ENCODE data around the gene CSE1L.
"Not testable (repeated sequence)": the region's sequence is repeated elsewhere in the genome, so short reads cannot be mapped to it uniquely, and the experiment has no call there.

The CSE1L gene, protein sequence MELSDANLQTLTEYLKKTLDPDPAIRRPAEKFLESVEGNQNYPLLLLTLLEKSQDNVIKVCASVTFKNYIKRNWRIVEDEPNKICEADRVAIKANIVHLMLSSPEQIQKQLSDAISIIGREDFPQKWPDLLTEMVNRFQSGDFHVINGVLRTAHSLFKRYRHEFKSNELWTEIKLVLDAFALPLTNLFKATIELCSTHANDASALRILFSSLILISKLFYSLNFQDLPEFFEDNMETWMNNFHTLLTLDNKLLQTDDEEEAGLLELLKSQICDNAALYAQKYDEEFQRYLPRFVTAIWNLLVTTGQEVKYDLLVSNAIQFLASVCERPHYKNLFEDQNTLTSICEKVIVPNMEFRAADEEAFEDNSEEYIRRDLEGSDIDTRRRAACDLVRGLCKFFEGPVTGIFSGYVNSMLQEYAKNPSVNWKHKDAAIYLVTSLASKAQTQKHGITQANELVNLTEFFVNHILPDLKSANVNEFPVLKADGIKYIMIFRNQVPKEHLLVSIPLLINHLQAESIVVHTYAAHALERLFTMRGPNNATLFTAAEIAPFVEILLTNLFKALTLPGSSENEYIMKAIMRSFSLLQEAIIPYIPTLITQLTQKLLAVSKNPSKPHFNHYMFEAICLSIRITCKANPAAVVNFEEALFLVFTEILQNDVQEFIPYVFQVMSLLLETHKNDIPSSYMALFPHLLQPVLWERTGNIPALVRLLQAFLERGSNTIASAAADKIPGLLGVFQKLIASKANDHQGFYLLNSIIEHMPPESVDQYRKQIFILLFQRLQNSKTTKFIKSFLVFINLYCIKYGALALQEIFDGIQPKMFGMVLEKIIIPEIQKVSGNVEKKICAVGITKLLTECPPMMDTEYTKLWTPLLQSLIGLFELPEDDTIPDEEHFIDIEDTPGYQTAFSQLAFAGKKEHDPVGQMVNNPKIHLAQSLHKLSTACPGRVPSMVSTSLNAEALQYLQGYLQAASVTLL

DNA sequence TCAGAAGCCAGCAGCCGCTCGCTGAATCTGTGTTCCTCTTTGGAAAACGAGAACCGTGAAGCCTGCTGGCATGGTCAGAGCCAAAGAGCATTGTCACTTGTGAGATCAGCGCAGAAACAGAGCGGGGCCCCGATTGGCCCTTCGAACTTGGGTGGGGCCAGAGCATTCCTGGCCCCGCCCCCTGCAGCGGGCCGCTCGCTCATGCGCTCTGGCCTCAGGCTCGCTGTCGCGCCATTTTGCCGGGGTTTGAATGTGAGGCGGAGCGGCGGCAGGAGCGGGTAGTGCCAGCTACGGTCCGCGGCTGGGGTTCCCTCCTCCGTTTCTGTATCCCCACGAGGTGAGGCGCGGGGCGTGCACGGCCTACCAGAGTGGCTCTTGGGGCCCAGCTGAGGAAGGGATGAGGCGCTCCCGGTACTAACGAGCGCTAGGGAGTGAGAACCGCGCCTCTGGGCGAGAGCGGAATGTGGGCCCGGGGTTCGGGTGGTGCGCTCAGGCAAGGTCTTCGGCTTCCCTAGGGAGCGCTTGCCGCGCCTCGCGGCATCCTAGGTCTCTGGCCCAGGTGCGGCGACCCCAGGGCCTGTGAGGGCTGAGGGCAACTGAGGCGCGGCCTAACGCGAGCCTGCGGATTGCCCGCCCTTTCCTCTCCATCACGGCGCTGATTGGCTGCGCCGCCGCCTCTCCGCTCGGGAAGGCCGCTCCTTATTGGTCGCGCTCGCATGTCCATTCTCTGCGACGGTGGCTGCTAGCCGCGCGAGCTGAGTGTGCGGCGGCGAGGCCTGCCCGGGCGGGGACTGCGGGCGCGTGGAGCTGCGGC is at the start of gene CSE1L:
Gene CSE1L (plus strand): TSS at position 226 of the 814 bp plus-strand sequence. CDS start 12,152 bp downstream, outside the sequence.
- peak; percentile 89 for DNase-seq (ENCODE audit: low read depth)

DNA sequence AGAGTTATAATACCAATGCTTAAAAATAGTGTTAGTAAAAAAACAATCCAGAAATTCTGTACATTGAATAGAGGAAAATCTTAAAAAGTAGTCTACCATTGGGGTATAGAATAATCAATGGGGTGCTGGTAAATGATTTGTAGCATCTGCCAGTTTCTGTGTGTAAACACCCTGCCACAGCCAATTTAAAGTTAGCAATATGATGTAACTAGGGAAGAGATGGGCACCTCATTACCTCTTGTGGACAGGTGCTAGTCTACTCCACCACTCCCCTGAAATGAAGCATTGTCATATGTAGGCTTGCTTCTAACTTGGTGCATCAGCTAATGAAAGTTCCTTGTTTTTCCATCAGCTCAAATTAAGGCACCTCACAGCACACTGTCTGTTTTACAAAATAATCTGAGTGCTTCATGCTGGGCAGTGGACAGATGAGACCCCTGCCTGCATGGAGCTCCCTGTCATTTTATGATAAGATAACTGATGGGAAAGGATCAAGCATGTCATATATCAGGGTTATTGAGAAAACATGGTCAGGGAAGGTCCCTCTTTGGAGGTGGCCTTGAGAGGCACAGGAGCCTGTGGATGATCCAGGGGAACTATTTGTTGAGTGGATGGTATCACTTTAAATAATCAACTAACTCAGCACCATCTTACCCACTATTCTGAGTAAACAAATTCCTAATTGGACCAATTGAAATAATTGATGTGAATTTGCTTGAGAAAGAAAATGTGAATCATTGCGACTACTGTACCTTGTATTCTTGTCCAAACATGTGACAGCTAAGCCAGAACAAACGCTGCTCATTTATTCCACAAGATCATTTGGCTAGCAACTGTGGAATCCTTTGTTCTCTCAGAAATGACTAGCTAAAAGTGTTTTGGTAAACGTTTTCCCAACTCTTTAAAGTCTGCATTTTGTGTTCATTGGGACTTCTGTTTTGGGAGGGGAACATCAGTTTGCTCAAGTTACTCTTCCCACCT is 45.9 kb upstream of the CSE1L start:
- no peak for DNase-seq (ENCODE audit: low read depth)

DNA sequence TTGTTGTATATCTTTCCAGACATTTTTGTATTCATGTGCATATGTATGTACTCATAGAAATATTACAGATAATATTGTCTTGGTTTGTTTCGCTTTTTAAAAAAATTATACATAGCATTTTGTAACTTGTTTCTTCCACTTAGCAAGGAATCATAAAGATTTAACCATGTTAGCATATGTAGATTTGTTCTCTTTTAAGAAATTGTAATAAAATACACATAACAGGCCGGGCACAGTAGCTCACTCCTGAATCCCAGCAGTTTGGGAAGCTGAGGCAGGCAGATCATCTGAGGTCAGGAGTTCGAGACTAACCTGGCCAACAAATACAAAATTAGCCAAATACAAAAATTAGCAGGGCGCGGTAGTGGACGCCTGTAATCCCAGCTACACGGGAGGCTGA is 44.4 kb upstream of the CSE1L start:
- no peak for DNase-seq (ENCODE audit: low read depth)

DNA sequence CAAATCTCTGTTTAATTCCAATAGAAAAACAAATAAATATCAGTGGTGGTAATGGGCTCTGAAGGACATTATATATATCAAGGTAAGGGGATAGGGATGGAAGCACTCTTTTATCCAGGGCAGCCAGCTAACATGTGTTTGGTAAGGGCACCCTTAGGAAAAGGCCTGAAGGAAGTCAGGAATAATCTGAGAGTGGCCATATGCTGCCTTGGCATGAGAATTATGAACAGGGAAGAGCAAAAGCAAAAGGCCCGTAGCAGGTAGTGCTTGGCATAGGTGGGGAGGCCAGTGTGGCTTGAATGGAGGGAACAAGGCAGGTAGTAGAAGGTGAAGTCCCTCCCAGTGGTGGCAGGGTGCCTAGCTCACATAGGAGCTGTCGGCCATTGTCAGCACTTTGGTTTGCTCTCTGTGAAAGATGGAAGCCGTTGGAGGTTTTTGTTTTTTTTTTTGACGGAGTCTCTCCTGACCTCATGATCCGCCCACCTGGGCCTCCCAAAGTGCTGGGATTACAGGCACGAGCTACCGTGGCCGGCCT is 39.6 kb upstream of the CSE1L start:
- no peak for DNase-seq (ENCODE audit: low read depth)

DNA sequence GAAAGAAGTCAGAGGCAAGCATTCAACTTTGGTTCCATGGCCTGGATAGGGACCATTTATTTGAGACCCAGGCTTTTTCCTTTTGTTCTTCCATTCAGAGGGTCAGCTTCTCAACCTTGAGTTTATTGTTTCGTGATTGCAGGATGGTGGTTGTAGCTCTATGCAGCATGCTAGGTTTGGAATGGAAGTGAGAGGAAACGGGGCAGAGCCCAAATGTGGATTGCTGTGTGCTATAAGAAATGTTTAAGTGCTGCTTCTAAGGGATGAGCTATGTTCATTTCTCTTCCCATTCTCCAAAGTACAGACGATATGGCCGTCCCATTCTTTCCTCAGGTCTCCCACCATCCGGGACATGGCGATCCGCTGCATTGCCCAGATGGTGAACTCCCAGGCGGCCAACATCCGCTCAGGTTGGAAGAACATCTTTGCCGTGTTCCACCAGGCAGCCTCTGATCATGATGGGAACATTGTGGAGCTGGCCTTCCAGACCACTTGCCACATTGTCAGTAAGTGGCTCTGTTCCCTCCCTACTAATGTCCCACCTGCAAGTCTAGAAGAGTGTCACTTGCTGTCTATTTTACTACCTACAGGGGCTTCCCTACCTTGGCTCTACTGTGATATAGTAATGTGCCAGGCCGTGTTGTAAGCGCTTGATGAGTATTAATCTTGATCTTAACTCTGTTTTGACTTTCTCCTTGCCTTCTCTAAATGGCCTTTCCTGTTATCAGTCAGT is 36.0 kb upstream of the CSE1L start:
- DNase-seq (ENCODE audit: low read depth), result no peak

DNA sequence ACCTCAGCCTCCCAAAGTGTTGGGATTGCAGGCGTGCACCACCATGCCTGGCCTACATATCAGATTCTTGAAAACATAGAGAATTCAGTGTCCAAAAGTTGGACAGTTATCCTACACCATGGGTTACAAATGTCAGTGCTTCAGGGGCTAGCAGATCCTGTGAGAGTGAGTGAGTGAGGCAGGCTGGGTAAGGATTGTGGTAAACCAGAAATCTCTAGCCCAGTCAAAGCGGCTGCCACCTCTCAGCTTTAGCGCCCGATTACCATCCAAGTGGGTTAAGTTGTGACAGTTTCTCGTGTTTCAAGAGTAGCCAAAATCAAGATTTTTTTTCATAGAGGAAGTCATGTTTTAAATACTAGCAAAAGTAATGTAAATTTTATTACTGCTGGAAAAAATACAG is 21.9 kb upstream of the CSE1L start:
- no peak for DNase-seq (ENCODE audit: low read depth)

DNA sequence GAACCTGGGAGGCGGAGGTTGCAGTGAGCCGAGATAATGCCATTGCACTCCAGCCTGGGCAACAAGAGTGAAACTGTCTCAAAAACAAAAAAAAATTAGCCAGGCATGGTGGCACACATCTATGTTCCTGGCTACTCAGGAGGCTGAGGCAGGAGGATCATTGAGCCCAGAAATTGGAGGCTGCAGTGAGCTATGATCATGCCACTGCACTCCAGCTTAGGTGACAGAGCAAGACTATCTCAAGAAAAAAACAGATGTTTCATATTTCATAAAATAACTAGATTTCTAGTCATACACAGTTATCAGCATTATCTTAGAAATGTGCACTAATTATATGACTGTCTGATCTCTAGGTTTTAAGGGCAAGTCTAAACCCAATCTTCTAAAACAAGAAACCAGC is 17.9 kb upstream of the CSE1L start:
- DNase-seq (ENCODE audit: low read depth), result not testable (repeated sequence)

DNA sequence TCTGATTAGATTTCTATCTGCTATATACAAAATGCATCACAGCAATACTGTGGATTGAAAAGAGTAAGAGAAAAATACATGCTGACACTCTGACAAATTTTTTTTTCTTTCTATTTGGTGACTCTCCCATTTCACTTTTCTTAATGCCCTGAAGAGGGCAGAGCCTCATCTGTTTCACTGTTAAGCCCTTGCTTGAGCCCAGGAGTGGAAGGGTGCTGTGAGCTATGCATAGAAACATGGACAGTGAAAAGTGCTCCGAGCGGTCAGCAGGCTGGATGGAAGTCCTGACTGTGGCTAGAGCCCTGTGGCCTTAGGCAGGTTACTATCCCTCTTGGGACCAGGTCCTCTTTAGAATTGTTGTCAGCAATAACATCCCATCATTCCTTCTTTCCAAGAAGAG is 17.4 kb upstream of the CSE1L start:
- no peak for DNase-seq (ENCODE audit: low read depth)

DNA sequence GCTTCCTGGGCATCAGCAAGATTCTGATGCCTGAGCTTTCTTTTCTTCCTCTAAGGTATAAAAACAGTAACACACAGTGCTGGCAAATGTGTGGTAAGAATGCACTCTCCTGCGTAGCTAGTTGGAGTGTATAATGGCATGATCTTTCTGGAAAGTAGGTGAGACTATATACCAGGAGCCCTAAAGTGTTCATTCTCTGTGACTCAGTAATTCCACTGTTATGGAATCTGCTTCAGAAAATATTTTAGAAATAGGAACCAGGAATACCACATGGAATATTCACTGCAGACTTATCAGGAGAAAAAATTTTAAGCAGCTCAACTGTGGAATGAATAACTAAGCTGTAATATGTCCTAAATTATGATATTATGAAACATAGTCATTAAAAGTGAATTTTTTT is 16.9 kb upstream of the CSE1L start:
- DNase-seq (ENCODE audit: low read depth), result no peak

DNA sequence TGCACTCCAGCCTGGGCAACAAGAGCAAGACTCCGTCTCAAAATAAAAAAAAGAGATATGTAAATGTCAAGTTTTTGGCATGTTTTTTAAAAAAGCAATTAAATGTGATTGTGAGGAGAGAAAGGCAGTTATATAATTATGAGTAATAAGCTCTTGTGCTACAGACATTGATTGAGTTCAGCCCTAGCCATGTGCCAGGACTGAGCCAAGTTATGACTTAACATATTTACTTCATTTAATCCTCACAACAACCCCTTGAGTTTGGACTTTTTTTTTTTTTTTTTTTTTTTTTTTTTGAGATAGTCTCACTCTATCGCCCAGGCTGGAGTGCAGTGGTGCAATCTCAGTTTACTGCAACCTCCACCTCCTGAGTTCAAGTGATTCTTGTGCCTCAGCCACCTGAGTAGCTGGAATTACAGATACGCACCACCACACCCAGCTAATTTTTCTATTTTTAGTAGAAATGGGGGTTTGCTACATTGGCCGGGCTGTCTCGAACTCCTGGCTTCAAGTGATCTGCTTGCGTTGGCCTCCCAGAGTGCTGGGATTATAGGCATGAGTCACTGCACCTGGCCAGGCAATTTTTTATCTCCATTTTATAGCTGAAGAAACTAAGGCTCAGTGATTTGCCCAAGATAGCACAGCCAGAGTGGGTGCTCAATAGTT is 15.0 kb upstream of the CSE1L start:
- no peak for DNase-seq (ENCODE audit: low read depth)

DNA sequence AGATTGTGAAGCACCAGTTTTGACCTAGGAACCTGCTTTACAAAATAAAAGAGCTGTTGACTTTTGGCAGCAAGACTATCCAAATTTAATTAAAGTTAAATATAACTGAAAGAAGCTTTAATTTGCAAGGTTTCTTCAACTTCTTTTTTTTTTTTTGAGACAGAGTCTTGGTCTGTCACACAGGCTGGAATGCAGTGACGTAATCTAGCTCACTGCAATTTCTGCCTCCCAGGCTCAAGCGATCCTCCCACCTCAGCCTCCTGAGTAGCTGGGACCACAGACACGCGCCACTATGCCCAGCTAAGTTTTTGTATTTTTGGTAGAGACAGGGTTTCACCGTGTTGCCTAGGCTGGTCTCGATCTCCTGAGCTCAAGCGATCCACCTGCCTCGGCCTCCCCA is 13.7 kb upstream of the CSE1L start:
- DNase-seq (ENCODE audit: low read depth), result no peak

DNA sequence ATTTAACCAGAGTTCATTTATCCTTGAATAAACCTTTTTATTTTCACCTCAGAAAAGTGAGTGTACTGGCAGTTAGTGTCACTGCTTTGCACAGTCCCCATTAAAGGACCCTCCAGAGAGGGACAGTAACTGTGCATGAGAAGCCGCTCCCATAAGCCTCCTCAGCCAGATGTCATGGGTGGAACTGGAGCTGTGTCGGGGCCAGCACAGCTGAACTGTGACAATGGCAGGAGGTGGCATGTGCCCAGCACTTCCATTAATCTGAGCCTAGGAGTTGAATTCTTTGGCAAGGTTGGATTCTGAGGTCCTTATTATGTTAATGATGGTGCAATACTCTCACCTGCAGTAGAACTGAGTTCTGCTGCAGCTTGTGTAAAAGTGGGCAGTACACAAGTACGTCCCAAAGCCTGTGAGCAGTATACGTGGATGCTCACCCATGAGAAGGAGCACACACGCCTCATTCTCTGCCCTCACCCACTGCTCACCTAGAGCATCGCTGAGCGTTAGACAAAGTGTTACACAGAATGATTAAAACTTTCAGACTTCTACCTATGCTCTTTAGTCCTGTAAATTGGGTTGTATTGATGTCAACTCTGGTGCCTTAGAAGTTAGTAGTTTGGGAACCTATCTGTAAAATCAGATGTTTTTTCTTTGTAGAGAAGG is 11.9 kb upstream of the CSE1L start:
- DNase-seq (ENCODE audit: low read depth), result no peak

DNA sequence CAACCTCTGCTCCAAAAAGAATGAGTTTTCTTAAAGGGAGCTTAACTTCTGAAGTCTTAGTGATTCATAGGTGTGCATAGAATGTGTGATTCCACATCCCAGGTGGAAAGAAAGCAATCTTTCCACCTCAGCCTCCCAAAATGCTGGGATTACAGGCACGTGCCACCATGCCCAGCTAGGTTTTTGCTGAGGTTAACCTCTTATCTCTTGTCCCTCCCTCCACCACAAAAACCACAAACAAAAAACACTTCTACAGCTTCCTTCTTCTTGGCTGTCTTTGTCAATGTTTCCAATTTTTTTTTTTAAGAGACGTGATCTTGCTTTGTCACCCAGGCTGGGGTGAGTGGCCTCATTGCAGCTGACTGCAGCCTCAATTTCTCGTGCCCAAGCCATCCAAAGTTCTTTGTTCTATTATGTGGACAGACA is 8.1 kb upstream of the CSE1L start:
- no peak for DNase-seq (ENCODE audit: low read depth)

DNA sequence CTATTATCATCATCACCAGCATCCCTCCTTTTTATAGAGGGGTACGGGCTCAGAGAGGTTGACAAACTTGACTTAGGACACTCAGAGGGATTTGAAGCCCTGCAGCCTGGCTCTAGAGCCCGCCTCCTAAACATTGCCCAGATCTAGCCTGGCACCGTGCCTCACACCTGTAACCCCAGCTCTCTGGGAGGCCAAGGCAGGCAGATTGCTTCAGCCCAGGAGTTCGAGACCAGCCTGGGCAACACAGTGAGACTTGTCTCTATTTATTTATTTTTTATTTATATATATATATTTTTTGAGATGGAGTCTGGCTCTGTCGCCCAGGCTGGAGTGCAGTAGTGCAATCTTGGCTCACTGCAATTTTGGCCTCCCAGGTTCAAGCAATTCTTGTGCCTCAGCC is 6.3 kb upstream of the CSE1L start:
- DNase-seq (ENCODE audit: low read depth), result no peak

DNA sequence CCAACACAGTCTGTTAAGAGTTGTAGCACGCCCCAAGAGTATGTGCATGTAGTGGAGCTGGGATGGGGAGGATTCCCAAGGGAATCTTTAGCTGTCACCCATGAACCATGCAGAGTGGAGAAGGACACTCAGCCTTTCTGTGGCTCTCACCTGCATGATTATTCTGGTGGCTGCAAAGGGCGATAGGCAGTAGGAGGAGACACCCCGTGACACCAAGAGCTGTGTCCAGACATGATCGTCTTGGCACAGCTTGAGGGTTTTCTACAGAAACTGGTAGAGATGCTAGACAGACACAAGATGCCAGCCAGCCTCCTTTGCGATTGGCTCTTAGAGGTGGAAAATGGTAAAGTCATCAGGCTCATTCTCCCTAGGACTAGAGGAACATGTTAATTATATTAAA is 3.1 kb upstream of the CSE1L start:
- no peak for DNase-seq (ENCODE audit: low read depth)

DNA sequence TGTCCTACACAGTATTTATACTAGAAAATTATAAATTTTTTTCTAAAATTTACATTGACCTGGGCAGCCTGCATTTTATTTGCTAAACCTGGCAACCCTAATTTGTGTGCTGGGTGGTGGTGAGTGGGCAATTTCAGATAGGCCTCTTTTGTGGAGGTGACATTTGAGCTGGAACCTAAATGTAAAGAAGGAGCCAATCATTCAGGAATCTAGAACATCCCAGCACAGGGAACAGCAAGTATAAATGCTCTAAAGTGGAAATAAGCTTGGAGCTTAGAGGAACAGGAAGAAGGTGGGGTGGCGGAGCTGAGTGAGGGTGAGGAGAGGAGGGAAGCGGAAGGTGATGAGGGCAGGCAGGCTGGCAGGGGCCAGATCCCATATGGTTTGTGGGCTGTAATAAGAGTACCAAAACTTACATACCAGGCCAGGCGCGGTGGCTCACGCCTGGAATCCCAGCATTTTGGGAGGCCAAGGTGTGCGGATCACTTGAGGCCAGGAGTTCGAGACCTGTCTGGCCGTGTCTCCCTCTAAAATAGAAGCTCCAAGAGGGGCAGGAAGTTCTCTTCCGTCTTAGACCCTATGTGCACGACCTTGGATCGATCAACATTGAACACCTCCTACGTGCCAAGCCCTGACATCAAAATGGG is 549 bp upstream of the CSE1L start:
- DNase-seq (ENCODE audit: low read depth), result no peak

DNA sequence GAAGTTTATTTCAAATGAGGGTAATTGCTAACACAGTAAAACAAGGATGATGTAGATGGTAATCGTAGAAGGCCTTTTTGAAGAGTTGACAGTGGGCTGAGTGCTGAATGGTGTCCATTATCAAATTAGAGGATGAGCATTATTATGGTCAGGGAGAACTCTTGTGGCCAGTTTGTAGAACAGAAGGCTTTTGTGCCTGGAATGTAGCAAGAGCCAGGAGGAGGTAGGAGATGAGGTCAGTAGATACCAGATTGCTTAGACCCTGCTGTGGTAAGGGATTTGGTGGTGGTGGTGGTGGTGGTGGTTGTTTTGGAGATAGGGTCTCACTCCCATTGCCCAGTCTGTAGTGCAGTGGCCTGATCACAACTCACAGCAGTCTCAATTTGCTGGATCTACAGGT is 6.2 kb downstream of the CSE1L start:
- DNase-seq (ENCODE audit: low read depth), result no peak

DNA sequence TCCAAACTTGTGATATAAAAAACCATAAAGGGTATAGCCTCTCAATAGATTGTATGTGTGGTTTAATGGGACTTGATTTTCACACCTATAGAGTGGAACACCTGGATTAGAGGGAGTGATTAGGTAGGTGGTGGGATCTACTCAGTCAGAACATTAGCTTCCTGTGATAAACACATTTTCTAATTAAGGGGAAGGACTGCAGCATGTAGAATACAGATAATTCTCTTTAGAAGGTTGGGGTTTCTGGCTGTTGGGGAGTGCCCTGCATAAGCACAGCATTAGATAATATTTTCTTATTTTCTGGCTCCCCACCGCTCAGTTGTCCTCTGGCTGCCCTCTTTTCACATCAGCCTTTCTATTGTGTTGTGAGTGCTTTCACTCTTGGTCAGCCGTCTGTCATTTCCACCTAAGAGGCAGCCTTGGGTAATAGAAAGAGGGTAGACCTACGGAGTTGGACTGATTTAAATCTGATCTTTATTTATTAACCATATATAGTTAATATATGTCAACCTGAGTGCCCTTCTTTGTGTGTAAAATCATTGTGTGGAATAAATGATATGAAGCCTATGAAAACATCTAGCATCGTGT is 8.0 kb downstream of the CSE1L start:
- no peak for DNase-seq (ENCODE audit: low read depth)
